Measurements from ENCODE around the gene VPS13D.

VPS13D gene

DNA sequence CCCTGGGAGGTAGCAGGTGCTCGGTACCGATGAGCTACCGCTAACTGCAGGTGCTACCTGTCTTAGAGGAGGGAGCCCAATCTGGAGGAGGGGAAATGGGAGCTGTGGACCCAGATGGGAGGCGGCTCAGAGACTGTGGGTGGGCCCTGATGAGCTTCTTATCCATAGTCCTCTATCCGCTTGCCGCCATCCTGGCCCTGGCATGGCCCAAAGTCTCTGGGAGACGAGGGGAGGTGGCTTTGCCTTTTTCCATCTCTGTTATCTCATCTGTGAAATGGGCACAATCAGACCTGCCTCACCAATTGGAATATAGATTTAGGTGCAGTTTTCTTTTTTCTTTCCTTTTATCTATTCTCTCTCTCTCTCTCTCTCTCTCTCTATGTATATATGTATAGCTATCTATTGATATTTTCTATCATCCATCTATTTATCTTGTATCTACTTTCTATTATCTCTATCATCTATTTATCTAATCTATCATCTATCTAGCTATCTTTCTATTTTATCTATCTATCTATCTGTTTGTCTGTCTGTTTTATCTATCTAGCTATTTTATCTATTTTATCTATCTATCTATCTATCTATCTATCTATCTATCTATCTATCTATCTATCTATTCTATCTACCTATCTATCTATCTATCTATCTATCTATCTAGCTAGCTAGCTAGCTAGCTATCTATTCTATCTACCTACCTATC is 46.6 kb upstream of the VPS13D start:
- ChIA-PET POLR2A (no interaction called here), CTCF (interaction anchor here (4.6 kb wide), 1 partner anchor 58 kb away, joined by 19 read pairs; no protein-coding TSS in a partner anchor)

DNA sequence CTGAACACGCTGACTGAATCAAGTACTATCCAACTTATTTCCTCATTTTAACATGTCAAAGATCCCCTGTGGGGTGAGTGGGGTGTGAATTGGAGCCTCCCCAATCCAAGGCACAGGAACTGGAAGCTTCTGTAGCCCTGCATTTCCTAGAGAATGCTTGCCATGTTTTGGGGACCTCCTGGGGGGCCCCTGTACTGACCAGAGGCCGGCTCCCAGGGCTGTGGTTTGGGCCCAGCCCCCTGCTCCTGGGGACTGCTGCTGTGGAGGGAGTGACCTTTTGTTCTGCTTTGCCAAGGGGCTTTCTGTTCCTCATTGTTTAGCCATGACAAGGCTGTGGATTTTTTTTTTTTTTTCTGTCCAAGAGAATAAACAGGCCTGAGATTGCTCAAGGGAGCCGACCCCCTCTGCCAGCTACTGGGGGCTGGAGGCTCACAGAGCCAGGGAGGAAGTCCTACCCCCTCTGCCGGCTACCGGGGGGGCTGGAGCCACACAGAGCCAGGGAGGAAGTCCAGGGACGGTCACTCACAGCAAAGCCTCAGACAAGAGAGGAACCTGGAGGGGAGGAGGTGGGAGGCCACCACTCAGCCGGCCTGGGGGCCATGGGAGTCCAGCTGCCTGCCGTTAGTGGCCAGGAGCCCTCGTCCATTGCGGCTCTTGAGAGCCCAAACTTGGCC is 45.7 kb upstream of the VPS13D start:
- ChIA-PET CTCF (interaction anchor here (1.4 to 4.6 kb wide), 2 partner anchors 59 to 60 kb away, joined by 7 to 19 read pairs; no protein-coding TSS in a partner anchor), POLR2A (no interaction called here)
- TF ChIP-seq FOXK2 (IDR thresholded peaks at IDR 0.05) (no peak), CTBP1 (IDR thresholded peaks at IDR 0.05; ENCODE audit: borderline replicate concordance) (no peak), ZNF384 (IDR thresholded peaks at IDR 0.05) (no peak), ARNT (IDR thresholded peaks at IDR 0.05) (no peak), TARDBP (IDR thresholded peaks at IDR 0.05) (no peak), SUZ12 (IDR thresholded peaks at IDR 0.05) (no peak), SP1 (IDR thresholded peaks at IDR 0.05) (no peak), FOXM1 (IDR thresholded peaks at IDR 0.05; ENCODE audit: borderline replicate concordance) (no peak), NFRKB (IDR thresholded peaks at IDR 0.05) (no peak)
- TF ChIP-seq, protein P1, sequence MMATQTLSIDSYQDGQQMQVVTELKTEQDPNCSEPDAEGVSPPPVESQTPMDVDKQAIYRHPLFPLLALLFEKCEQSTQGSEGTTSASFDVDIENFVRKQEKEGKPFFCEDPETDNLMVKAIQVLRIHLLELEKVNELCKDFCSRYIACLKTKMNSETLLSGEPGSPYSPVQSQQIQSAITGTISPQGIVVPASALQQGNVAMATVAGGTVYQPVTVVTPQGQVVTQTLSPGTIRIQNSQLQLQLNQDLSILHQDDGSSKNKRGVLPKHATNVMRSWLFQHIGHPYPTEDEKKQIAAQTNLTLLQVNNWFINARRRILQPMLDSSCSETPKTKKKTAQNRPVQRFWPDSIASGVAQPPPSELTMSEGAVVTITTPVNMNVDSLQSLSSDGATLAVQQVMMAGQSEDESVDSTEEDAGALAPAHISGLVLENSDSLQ (IDR thresholded peaks at IDR 0.05): no peak
- no peak for DNase-seq (ENCODE audit: extremely low spot score)

More for the DNA sequence above, 46.6 kb upstream of the VPS13D start:
- TF ChIP-seq FOXK2 (IDR thresholded peaks at IDR 0.05) (no peak), NFRKB (IDR thresholded peaks at IDR 0.05) (no peak), SP1 (IDR thresholded peaks at IDR 0.05) (no peak), TARDBP (IDR thresholded peaks at IDR 0.05) (no peak), SUZ12 (IDR thresholded peaks at IDR 0.05) (no peak), ARNT (IDR thresholded peaks at IDR 0.05) (no peak), FOXA1 (IDR thresholded peaks at IDR 0.05) (no peak), LEF1 (IDR thresholded peaks at IDR 0.05; ENCODE audit: borderline replicate concordance) (no peak), CTBP1 (IDR thresholded peaks at IDR 0.05; ENCODE audit: borderline replicate concordance) (no peak), HDGF (IDR thresholded peaks at IDR 0.05; ENCODE audit: borderline replicate concordance) (no peak), ELF4 (IDR thresholded peaks at IDR 0.05) (no peak), FOXM1 (IDR thresholded peaks at IDR 0.05; ENCODE audit: borderline replicate concordance) (no peak), ZNF384 (IDR thresholded peaks at IDR 0.05) (no peak), BHLHE40 (IDR thresholded peaks at IDR 0.05; ENCODE audit: borderline replicate concordance) (no peak), L3MBTL2 (conservative IDR thresholded peaks at IDR 0.05) (no peak)
- TF ChIP-seq, protein P1 (IDR thresholded peaks at IDR 0.05): no peak
- DNase-seq (ENCODE audit: extremely low spot score): no peak

- ChIA-PET CTCF (interaction anchor here (1.4 kb wide), 1 partner anchor 61 kb away, joined by 7 read pairs; no protein-coding TSS in a partner anchor), POLR2A (no interaction called here)
- no peak for TF ChIP-seq ZNF384 (IDR thresholded peaks at IDR 0.05)
- no peak for TF ChIP-seq L3MBTL2 (conservative IDR thresholded peaks at IDR 0.05)
- TF ChIP-seq, protein P1 (IDR thresholded peaks at IDR 0.05): no peak
- no peak for TF ChIP-seq ARNT (IDR thresholded peaks at IDR 0.05)
- TF ChIP-seq FOXA1 (IDR thresholded peaks at IDR 0.05): no peak
- TF ChIP-seq ELF4 (IDR thresholded peaks at IDR 0.05): no peak
- no peak for TF ChIP-seq SP1 (IDR thresholded peaks at IDR 0.05)
- no peak for TF ChIP-seq BHLHE40 (IDR thresholded peaks at IDR 0.05; ENCODE audit: borderline replicate concordance)
- no peak for TF ChIP-seq FOXM1 (IDR thresholded peaks at IDR 0.05; ENCODE audit: borderline replicate concordance)
- TF ChIP-seq TARDBP (IDR thresholded peaks at IDR 0.05): no peak
- TF ChIP-seq NFRKB (IDR thresholded peaks at IDR 0.05): no peak
These were observed 44.6 kb upstream of the VPS13D start for GRCh38 chr1:12185036-12185917.

GRCh38 chr1:12185918-12186678 is 43.7 kb upstream of the VPS13D start:
- CTCF ChIA-PET: interaction anchor here (1.4 kb wide), 1 partner anchor 62 kb away, joined by 7 read pairs; no protein-coding TSS in a partner anchor
- POLR2A ChIA-PET: no interaction called here
- DNase-seq (ENCODE audit: extremely low spot score): no peak
- TF ChIP-seq TARDBP (IDR thresholded peaks at IDR 0.05): no peak
- no peak for TF ChIP-seq SUZ12 (IDR thresholded peaks at IDR 0.05)
- no peak for TF ChIP-seq CTBP1 (IDR thresholded peaks at IDR 0.05; ENCODE audit: borderline replicate concordance)
- TF ChIP-seq L3MBTL2 (conservative IDR thresholded peaks at IDR 0.05): no peak
- TF ChIP-seq, protein P1 (IDR thresholded peaks at IDR 0.05): no peak
- TF ChIP-seq LEF1 (IDR thresholded peaks at IDR 0.05; ENCODE audit: borderline replicate concordance): no peak

More at GRCh38 chr1:12185036-12185917, 44.6 kb upstream of the VPS13D start:
- DNase-seq (ENCODE audit: extremely low spot score): no peak
